Activated gamma-delta T cell (primary cell): Measurements from ENCODE around the gene SRRM4.
"Not testable (repeated sequence)": the region's sequence is repeated elsewhere in the genome, so short reads cannot be mapped to it uniquely, and the experiment has no call there.

Experiments used
- DNase-seq: peaks from one replicate; lab custom pipeline; 2025; lab: John Stamatoyannopoulos, UW

Gene SRRM4

DNA sequence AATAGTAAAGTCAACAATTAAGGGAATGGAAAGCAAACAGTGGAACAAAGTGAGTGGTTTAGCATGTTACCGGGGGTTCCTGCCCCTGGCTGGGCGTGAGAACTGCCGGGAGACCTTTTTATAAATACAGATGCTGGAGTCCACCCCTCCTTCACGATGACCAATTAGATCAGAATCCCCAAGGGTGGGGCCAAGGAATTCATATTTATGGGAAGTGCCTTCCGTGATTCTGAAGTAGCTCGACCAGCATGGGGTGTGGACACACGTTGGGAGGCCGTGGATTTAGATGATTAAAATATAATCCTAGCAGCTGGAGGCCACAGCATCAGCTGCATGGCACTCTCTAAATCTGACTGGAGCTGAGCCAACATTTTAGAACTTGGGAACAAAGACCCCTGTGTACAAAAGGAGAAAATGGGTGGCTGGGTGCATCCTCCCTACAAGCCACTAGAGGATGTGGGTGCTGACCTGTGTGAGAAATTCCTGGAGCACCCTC is 87.9 kb downstream of the SRRM4 start:
- DNase-seq, result no peak

- DNase-seq, result no peak
These were observed 89.8 kb downstream of the SRRM4 start for GRCh38 chr12:119071176-119071575.

DNA sequence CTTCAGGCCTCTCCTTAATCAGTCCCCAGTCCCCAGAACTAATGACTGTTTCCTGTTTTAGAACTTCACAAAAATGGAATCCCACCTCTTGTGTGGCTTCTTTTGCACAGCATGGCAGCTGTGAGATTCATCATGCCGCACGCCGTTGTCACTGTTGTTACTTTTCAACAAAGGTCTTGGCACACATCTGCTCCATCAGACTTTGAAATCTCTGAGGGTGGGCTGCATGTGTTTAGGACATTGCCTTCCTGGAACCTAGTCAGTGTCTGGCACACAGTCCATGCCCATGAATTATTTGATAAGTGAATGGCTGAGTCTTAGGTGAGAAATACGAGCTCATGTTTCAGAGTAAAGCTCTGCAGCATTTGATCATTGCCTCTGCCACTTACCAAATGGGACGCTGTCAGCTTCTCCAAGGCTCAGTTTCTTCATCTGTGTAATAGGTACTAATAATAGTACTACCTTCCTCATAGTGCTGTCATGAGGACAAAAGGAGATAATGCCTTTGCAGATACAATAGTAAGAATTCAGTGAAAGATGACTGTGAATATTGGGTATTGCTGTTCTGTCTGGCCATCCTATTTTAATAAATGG is 90.4 kb downstream of the SRRM4 start:
- no peak for DNase-seq

DNA sequence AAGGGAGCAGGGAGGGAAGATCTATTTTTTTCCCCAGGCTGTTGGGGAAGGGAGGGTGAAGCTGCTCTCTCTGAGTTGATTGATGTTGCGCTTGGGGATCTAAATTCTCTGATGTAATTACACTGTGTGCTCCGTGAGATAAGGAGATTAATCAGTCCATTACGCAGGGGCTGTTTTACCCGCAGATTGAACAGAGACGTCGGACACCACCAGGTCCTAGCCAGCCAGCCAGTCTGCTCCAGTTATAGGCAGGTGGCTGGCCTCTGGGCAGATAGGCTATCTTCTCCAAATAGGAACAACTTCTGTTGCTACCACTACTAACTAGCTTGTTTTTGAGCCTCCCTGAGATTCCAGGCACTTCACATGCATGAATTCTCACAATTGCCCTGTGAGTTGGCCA is 91.1 kb downstream of the SRRM4 start:
- DNase-seq, result no peak

DNA sequence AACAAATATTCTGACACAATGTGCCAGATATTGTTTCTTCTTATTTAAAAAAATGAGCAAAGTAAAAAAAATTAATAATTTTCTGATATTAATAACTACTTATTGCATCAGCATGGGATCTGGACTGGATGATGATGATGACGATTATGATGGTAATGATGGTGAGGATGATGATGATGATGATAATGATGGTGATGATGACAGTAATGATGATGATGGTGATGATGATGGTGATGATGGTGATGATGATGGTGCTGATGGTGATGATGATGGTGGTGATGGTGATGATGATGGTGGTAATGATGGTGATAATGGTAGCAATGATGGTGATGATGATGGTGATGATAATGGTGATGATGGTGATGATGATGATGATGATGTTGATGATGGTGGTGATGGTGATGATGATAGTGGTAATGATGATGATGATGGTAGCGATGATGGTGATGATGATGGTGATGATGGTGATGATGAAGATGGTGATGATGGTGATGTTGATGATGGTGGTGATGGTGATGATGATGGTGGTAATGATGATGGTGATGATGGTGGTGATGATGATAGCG is 94.0 kb downstream of the SRRM4 start:
- DNase-seq, result no peak

DNA sequence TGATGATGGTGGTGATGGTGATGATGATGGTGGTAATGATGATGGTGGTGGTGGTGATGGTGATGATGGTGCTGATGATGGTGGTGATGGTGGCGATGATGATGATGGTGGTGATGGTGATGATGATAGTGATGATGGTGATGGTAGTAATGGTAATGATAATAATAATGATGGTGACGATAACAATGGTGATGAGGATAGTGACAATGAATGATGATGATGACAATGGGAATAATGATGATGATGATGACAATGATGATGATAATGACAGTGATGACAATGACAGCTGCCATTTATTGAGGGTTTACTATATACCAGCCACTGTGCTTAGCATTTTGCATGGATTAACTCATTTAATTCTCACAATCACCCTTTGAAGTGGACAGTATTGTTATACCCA is 94.6 kb downstream of the SRRM4 start:
- no peak for DNase-seq

DNA sequence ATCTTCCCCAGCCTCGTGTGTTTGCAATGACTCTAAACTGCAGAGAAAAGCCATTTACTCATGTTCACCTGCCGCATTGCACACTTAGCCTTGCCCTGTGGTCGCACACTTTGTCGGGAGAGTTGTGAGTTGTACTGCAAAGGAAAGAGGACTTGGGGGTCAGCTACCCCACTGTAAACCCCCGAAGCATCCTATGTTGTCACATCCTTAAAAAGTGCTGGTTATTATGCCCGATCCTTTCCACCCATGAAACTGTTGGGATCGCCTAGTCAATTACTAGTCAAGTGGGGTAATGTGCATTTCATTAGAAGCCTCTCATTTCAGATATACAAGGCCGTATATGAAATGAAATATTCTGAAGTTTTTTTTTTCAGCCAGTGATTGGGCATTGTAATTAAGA is 98.2 kb downstream of the SRRM4 start:
- no peak for DNase-seq

DNA sequence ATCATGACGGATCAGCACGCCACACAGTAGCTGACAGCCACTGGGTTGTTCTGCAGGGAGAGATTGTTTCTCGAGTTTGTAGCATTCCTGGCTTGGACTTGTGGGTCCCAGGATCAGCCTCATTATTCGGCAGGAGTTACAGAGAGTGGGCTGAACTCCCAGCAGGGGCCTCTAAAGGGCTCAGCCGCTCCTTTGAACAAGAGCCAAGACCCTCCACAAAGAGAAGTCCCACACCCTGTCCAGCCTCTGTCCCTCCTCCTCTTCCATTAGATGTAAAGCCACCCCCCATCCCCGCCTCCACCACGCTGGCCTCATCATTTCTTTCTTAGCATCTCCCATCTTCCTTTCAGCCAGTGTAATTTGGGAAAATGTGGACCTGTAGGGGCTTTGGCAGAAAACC is 100.7 kb downstream of the SRRM4 start:
- no peak for DNase-seq

DNA sequence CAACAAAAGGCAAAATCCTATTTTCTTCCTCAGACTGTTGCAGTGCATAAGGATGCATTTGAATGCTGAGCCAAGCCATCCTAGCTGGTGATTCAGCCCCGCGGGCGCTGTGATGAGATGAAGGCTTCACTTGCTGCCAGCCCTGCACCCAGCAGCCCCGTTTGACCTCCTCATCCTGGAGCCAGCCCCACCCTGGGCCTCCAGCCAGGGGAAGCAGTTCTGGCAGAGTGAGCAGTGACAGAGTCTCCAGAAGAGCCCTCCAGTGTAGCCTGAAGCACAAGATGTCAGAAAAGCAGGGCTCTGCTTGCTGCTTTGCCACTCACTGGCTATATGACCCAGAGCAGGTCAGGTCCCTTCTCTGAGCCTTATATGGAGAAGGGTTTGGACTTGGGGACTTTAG is 101.2 kb downstream of the SRRM4 start:
- no peak for DNase-seq

- DNase-seq, result no peak
These were observed 107.5 kb downstream of the SRRM4 start for GRCh38 chr12:119088685-119089379.

GRCh38 chr12:119089380-119090013 is 108.2 kb downstream of the SRRM4 start:
- DNase-seq, result no peak

DNA sequence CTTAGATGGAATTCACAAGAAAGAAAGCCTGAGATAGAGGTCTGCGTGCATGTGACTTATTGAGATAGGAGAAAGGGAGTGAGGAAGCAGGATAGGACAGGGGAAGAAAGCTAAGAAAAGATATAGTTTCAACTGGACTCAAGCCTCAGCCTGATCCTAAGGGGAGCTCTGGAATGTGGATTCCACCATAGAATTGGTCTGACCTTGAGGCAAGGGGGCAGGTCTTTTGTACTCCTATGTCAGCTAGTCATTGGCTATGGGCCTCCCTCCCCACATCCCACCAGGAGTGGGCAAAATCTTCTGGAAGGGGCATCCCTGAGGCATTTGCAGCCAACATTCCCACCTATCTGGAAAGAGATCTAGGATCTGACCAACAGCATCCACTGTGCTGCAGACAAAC is 108.9 kb downstream of the SRRM4 start:
- no peak for DNase-seq

- DNase-seq, result no peak
These were observed 109.5 kb downstream of the SRRM4 start for GRCh38 chr12:119090865-119091264.

GRCh38 chr12:119096429-119097202 is 115.3 kb downstream of the SRRM4 start:
- DNase-seq, result no peak

DNA sequence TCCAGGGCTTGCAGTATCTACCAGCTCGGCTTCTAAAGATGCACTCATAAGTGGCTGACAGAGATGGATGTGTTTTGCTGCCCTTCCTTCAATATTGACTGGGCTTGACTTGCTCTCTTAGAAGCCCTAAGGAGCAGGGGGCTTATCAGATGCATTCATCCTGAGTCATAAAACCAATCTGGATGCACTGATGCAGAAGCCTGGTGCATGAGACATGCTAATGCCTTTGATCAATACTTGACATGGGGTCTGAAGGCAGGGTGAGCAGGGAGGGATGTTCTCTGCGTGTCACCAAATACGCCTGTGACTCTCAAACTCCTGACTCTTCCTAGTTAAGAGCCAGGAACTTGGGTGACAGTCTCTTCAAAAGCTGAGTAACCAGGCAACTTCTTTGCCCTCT is 119.6 kb downstream of the SRRM4 start:
- DNase-seq, result no peak

DNA sequence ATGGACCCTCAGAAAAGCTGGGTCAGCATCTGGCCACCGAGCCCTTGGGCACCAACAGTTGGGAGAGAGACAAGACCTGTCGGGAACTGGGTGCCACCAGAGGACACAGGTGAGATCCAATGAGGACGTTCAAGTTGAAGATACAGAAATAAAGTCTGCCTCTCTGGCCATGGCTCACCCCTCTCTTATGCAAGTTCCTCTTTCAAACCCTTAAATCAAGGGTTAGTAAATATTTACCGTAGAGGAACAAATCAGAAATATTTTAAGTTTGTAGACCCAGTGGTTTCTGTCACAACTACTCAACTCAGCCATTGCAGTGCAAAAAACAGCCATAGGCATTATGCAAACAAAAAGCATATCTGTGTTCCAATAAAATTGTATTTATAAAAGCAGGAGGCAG is 120.9 kb downstream of the SRRM4 start:
- no peak for DNase-seq

- no peak for DNase-seq
These were observed 121.4 kb downstream of the SRRM4 start for GRCh38 chr12:119102714-119103113.

DNA sequence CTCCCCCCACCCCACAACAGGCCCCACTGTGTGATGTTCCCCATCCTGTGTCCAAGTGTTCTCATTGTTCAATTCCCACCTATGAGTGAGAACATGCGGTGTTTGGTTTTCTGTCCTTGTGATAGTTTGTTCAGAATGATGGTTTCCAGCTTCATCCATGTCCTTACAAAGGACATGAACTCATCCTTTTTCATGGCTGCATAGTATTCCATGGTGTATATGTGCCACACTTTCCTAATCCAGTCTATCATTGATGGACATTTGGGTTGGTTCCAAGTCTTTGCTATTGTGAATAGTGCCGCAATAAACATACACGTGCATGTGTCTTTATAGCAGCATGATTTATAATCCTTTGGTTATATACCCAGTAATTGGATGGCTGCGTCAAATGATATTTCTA is 123.6 kb downstream of the SRRM4 start:
- DNase-seq, result not testable (repeated sequence)

DNA sequence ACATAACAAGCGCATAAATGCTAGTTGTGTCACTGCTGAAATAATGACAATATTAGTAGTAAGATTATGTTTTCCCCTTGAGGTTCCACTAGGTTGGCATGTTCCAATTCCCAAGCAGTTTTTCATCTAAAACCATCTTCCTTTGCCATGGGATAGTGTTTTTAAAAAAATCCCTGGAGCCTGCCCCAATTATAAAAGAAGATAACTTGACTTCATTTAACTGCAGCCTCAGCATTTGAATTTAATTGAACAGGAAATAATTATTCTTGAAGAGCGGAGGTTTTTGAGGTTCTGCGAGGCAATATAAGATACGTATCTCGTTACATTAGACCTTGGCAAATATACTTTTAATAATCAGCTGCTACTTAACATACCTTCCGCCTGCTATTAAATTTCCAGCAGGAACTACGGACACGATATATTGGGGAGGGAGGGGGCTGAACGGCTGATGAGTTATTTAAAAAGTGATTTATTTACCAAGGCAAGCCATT is 132.2 kb downstream of the SRRM4 start:
- no peak for DNase-seq

GRCh38 chr12:119114294-119114693 is 133.0 kb downstream of the SRRM4 start:
- no peak for DNase-seq

GRCh38 chr12:119115296-119115905 is 134.1 kb downstream of the SRRM4 start:
- no peak for DNase-seq

GRCh38 chr12:119117936-119118335 is 136.6 kb downstream of the SRRM4 start:
- DNase-seq, result no peak
